ENCODE measurements around the gene PHACTR2.

PHACTR2 gene

DNA sequence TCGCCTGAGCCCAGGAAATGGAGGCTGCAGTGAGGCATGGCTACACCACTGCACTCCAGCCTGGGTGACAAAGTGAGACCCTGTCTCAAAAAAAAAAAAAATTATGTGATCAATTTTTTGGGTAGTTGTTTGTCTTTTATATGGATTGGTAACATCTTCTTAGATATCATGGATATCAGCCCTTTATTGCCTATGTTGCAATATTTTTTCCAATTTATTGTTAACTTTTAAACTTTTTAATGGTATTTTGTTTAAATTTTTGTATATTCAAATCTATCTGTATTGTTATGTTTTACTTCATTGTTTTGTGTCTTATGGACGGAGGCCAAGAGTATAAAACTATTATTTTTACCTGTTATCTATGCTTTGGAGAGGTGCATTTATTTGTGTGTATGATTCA is 133.0 kb downstream of the PHACTR2 start:
- Histone ChIP-seq H3K4me3 (ENCODE audit: low read depth in 1 of 2, low read length in 1 of 2) (no peak overlapping the region), H3K9me3 (no peaks in the 10 kb centered on the region), H3K4me1 (ENCODE audit: control insufficient read depth in 1 of 2, insufficient read depth in 1 of 2, low read depth in 1 of 2, low read length in 1 of 2) (peaks cover 28 to 32% of the 10 kb centered on the region in 2 experiments), H3K36me3 (peaks cover 23% of the 10 kb centered on the region), H3K27ac (no peak overlapping the region), H3K27me3 (no peaks in the 10 kb centered on the region)
- TF ChIP-seq, protein P1, sequence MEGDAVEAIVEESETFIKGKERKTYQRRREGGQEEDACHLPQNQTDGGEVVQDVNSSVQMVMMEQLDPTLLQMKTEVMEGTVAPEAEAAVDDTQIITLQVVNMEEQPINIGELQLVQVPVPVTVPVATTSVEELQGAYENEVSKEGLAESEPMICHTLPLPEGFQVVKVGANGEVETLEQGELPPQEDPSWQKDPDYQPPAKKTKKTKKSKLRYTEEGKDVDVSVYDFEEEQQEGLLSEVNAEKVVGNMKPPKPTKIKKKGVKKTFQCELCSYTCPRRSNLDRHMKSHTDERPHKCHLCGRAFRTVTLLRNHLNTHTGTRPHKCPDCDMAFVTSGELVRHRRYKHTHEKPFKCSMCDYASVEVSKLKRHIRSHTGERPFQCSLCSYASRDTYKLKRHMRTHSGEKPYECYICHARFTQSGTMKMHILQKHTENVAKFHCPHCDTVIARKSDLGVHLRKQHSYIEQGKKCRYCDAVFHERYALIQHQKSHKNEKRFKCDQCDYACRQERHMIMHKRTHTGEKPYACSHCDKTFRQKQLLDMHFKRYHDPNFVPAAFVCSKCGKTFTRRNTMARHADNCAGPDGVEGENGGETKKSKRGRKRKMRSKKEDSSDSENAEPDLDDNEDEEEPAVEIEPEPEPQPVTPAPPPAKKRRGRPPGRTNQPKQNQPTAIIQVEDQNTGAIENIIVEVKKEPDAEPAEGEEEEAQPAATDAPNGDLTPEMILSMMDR (IDR thresholded peaks at IDR 0.05) = no peak

DNA sequence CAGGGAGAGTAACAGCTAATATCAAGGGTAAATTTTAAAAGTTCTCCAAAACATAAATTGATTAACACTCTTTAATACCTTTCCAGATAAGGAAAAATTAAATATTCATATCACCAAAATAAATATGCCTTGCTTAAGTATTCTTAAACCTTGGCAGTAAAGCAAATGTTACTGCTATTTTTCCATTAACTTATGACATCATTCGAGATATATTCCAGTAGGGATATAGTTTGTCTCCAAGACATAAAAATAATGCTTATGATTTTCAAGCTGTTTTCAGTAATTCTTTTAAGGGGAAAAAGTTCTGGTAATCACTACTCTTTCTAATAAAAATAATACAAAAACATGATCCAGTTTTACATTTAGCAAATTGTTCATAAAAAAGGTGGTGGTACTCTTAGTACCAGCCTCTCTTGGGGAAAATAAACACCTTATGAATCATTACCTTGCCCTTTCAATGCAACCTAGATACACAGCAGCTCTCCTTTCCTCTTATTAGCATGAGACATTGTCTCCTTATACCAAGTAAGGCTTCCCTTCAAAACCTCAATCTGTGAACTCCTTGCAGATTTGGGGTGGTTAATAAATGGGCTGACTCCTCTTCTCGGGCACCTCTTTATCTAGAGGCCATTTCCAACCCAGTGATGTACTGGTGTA is 133.9 kb downstream of the PHACTR2 start:
- Histone ChIP-seq H3K27me3 (no peaks in the 10 kb centered on the region), H3K9me3 (no peaks in the 10 kb centered on the region), H3K4me3 (ENCODE audit: low read depth in 1 of 2, low read length in 1 of 2) (no peak overlapping the region), H3K4me1 (ENCODE audit: control insufficient read depth in 1 of 2, insufficient read depth in 1 of 2, low read depth in 1 of 2, low read length in 1 of 2) (peaks cover 20 to 23% of the 10 kb centered on the region in 2 experiments), H3K27ac (no peak overlapping the region), H3K36me3 (peaks cover 23% of the 10 kb centered on the region)
- TF ChIP-seq, protein P1 (IDR thresholded peaks at IDR 0.05) = no peak

DNA sequence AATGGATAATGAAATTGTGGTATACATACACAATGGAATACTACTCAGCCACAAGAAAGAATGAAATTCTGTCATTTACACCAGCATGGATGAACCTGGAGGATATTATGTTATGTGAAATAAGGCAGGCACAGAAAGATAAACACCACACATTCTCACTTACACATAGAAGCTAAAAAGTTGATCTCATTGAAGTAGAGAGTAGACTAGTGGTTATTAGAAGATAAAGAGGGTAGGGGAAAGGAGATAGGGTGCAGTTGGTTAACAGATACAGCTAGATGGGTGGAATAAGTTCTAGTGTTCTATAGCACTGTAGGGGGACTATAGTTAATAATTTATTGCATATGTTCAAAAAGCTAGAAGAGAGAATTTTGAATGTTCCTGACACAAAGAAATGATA is 139.9 kb downstream of the PHACTR2 start:
- H3K27ac ChIP-seq = no peak overlapping the region
- no peak overlapping the region for H3K4me3 ChIP-seq (ENCODE audit: low read depth in 1 of 2, low read length in 1 of 2)
- no peaks in the 10 kb centered on the region for H3K27me3 ChIP-seq
- TF ChIP-seq, protein P1 (IDR thresholded peaks at IDR 0.05) = no peak
- peaks cover 37% of the 10 kb centered on the region for H3K36me3 ChIP-seq
- no peaks in the 10 kb centered on the region for H3K9me3 ChIP-seq
- no peaks in the 10 kb centered on the region for H3K4me1 ChIP-seq (ENCODE audit: control insufficient read depth in 1 of 2, insufficient read depth in 1 of 2, low read depth in 1 of 2, low read length in 1 of 2)

DNA sequence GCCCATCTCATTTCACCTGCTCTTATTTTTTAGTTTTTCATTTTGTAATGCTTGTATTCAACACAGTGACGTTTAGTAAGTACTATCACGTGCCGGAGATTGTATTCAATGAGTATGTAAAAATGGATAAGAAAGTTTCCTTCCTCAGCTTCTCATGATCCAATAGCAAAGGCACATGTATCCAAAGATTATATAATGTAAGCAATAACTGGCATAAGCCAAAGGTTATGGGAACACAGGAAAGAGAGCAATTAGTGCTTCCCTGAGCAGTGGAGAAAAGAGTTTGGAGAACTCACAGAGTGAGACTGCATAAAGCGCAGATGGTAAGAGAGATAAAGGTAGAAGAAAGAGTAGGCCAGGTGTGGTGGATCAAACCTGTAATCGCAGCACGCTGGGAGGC is 143.6 kb downstream of the PHACTR2 start:
- H3K9me3 ChIP-seq = no peaks in the 10 kb centered on the region
- peaks cover 42% of the 10 kb centered on the region for H3K36me3 ChIP-seq
- TF ChIP-seq, protein P1 (IDR thresholded peaks at IDR 0.05) = no peak
- H3K4me3 ChIP-seq (ENCODE audit: low read depth in 1 of 2, low read length in 1 of 2) = no peak overlapping the region
- H3K27me3 ChIP-seq = no peaks in the 10 kb centered on the region
- no peak overlapping the region for H3K27ac ChIP-seq
- H3K4me1 ChIP-seq (ENCODE audit: control insufficient read depth in 1 of 2, insufficient read depth in 1 of 2, low read depth in 1 of 2, low read length in 1 of 2) = no peaks in the 10 kb centered on the region

DNA sequence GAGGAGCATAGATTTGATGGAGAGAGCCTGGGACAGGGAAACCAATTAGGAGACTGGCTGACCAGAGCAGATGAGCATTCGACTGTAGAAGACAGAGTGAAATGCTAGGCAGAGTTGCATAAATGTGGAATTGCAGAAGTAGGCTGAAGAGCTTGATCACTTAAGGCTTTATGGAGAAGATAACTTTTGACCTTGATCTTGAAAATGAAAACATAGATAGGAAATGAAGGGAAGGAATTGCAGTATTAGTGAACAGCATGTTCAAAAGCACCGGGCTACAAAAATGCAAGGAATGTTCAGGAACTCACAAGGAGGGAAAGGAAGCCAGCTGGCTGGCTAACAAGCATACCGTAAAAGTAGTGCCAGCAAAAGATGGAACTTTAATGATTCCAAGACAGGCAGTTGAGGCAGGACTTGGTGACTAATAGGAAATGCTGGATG is 144.8 kb downstream of the PHACTR2 start:
- Histone ChIP-seq H3K4me1 (ENCODE audit: control insufficient read depth in 1 of 2, insufficient read depth in 1 of 2, low read depth in 1 of 2, low read length in 1 of 2) (no peaks in the 10 kb centered on the region), H3K9me3 (no peaks in the 10 kb centered on the region), H3K27ac (no peak overlapping the region), H3K36me3 (peaks cover 50% of the 10 kb centered on the region), H3K4me3 (ENCODE audit: low read depth in 1 of 2, low read length in 1 of 2) (no peak overlapping the region), H3K27me3 (no peaks in the 10 kb centered on the region)
- TF ChIP-seq, protein P1 (IDR thresholded peaks at IDR 0.05) = no peak

Data from neutrophil (primary cell).